HL-60/S4 treated with retinoic acid at 250 ng/mL for 4 days and 3 days (cell line): ENCODE data around the gene CDCP2.
"Not testable (repeated sequence)": the region's sequence is repeated elsewhere in the genome, so short reads cannot be mapped to it uniquely, and the experiment has no call there.

ENCODE experiments used
- in situ Hi-C: fragments of 300-500 bp; cut with MboI; formaldehyde crosslinking; loops from 2 replicates; pipeline ENCODE4 v1.7.0; 2022; ENCODE audit warnings: low sequenced_read_pairs

Gene CDCP2

GRCh38 chr1:54168206-54168965 is 15.6 kb upstream of the CDCP2 start:
- in situ Hi-C loops, result no loop called here

GRCh38 chr1:54167422-54168139 is 14.8 kb upstream of the CDCP2 start:
- in situ Hi-C loops, result no loop called here

- in situ Hi-C loops, result not testable (repeated sequence)
Measured at GRCh38 chr1:54166357-54166756, 13.6 kb upstream of the CDCP2 start.

GRCh38 chr1:54165146-54165545 is 12.3 kb upstream of the CDCP2 start:
- in situ Hi-C loops, result no loop called here

GRCh38 chr1:54163573-54163972 is 10.8 kb upstream of the CDCP2 start:
- in situ Hi-C loops, result no loop called here

- in situ Hi-C loops, result no loop called here
Measured at GRCh38 chr1:54163051-54163450, 10.3 kb upstream of the CDCP2 start.

GRCh38 chr1:54161495-54162168 is 8.8 kb upstream of the CDCP2 start:
- in situ Hi-C loops, result no loop called here

- in situ Hi-C loops, result no loop called here
Measured at GRCh38 chr1:54160351-54160750, 7.6 kb upstream of the CDCP2 start.

- in situ Hi-C loops, result no loop called here
Measured at GRCh38 chr1:54159733-54160316, 7.0 kb upstream of the CDCP2 start.

GRCh38 chr1:54158071-54158470 is 5.3 kb upstream of the CDCP2 start:
- in situ Hi-C loops, result no loop called here

GRCh38 chr1:54157401-54157800 is 4.6 kb upstream of the CDCP2 start:
- in situ Hi-C loops, result no loop called here

- in situ Hi-C loops, result no loop called here
Measured at GRCh38 chr1:54156986-54157385, 4.2 kb upstream of the CDCP2 start.

GRCh38 chr1:54156201-54156600 is 3.4 kb upstream of the CDCP2 start:
- in situ Hi-C loops, result no loop called here

GRCh38 chr1:54153535-54154439 is 987 bp upstream of the CDCP2 start:
- in situ Hi-C loops, result no loop called here

- in situ Hi-C loops, result no loop called here
Measured at GRCh38 chr1:54151013-54151412, 1.8 kb downstream of the CDCP2 start.

GRCh38 chr1:54149734-54150133 is 3.1 kb downstream of the CDCP2 start:
- in situ Hi-C loops, result no loop called here

GRCh38 chr1:54144366-54144765 is 8.4 kb downstream of the CDCP2 start:
- in situ Hi-C loops, result no loop called here

GRCh38 chr1:54142146-54142900 is 10.5 kb downstream of the CDCP2 start:
- in situ Hi-C loops, result no loop called here

- in situ Hi-C loops, result no loop called here
Measured at GRCh38 chr1:54139711-54140110, 13.1 kb downstream of the CDCP2 start.

GRCh38 chr1:54138994-54139393 is 13.8 kb downstream of the CDCP2 start:
- in situ Hi-C loops, result no loop called here
